NCI-H2196 treated with DMSO at 0.1 percent for 48 hours (cell line): ENCODE results near the gene CD81.

Source experiments
- DNase-seq: peaks from one replicate; lab custom pipeline; 2025; ENCODE audit not compliant: unreplicated experiment; lab: John Stamatoyannopoulos, UW

Gene CD81

DNA sequence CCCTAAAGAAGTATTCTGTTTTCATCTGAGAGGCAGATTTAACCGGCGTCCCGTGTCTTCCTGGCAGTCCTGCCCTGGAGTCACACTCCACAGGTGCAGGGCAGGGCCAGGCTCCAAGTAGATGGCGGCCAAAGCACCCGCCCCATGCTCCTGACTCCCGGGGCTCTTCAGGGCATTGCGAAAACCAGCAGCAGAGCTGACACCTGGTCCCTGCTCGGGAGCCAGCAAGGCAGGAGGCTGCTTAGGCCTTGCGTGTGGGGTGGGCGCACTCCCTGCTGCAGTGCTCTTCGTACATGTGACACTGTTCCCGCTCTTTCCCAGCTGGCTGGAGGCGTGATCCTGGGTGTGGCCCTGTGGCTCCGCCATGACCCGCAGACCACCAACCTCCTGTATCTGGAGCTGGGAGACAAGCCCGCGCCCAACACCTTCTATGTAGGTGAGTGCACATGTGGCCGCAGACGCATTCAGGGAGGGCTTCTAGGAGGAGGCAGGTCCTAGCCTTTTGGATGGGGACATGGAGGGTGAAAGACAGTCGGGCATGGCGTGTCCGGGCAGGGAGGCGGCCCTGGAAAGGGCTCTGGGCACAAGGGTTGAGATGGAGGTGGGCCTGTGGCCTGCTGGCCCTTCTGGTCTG, 13.1 kb downstream of the CD81 start:
- DNase-seq, result no peak

DNA sequence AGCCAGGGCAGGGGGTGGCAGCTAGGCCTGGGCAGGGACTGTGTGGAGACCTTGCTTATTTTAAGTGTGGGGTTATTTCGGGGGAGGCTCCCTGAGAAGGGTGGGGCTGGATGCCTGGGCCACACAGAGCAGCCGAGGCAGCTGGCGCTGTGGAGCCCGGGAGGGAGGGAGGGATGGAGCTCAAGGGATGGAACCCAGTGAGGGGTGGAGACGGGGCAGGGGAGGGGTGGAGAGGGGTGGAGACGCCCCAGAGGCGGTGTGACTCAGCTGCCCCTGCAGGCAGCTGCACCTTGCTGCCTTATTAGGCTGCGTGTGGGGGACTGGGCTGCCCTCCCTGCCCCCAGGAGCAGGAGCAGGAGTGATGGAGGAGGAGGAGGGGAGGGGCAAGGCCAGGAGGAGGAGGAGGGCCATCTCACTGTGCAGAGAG, 13.6 kb downstream of the CD81 start:
- DNase-seq, result peak; percentile 39

DNA sequence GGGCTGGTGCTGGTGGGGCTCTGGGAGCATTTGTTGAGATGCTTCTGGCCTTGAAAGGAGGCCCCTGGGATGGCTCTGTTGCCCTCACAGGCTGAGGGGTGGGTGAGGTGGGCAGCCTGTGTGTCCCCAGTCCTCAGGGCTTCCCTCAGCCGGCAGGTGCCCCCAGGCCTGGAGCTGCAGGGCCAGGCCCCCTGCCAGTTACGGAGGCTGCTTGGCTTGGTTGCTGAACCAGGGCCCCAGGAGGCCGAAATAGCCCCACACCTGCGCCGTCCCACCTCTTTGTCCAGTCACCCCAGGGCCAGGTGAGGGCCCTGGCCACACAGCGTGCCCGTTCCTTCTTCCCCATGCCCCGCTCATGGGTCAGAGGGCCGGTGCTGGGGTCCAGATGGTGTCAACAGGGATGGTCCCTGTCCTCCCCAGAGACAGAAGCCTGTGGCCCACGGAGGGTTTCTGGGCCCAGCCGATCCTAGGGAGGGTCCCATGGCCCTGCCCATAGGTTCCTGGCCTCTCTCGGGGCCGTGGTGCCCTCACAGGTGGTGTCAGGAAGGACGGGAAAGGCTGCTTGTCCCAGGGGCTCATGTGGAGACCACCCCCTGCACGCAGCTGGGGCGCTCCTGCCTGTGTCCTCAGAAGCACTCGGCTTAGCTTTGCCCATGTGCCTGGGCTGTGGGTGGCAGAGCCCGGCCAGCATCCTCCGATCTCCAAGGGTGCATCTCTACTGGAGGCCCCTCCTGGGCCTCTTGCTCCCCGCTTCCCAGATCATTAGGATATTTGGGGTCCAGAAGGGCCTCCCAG, 14.3 kb downstream of the CD81 start:
- no peak for DNase-seq

DNA sequence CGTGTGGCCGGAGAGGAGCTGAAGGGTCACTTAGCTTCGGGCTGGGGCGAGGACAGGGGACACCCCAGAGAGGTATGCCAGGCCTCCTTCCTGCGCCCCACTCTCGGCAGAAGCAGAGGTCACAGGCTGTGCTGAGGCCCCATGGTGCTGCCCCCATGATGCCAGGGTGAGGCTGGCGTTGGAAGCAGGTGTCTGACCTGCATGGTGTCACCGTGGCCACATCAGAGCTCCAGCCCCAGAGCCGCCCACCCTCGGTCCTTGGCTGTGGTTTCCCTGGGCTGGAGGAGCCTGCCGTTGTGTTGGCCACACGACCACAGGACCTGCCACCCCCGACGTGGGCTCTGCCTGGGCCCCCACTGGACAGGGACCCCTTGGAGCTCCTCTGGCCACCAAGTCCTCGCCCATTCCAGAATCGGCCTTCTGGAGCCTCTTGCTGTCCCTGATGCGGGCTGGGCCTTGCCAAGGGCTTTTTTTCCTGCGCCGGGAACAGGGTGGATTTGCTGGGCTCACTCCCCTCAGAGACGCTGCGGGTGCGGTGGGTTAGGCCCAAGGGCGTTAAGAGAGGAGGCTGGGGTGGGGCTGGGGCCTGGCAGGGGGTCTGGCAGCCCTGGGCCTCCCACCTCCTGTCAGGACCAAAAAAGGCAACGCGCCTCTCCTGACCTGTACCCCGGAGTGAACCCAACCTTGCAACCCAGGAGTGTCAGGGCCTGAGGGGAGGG, 15.3 kb downstream of the CD81 start:
- no peak for DNase-seq

DNA sequence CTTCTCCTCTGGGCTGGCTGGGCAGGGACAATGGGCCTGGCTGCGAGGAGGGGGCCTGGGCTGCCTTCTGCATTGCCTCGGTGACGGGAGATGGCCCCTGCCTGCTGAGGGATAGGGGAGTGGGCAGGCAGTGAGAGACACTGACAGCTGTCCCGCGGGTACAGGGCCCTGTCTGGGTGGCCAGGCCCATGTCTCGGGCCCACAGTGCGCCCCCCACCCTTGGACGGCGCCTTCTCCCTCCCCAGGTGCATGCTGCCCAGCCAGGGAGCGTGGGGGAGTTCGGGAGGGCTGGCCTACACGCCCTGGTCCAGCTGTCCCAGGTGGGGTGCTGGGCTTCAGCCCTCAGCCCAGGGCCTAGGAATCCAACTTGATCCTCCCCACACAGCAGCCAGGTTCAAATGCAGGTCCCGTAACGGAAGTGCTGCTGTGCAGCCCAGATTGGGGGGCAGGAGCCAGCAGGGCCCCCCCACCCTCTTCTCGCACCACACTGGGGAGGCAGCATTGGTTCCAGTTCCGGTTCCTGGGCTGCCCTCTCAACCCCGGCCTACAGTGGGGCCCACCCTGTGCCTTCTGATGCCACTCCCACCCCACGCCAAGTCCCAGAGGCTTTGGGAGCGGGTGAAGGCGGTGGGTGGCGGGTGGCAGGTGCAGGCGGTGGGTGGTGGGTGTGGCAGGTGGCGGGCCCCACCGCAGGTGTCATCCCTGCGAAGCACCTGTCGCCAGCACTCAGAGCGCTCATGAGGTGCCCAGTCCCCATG, 16.2 kb downstream of the CD81 start:
- no peak for DNase-seq

DNA sequence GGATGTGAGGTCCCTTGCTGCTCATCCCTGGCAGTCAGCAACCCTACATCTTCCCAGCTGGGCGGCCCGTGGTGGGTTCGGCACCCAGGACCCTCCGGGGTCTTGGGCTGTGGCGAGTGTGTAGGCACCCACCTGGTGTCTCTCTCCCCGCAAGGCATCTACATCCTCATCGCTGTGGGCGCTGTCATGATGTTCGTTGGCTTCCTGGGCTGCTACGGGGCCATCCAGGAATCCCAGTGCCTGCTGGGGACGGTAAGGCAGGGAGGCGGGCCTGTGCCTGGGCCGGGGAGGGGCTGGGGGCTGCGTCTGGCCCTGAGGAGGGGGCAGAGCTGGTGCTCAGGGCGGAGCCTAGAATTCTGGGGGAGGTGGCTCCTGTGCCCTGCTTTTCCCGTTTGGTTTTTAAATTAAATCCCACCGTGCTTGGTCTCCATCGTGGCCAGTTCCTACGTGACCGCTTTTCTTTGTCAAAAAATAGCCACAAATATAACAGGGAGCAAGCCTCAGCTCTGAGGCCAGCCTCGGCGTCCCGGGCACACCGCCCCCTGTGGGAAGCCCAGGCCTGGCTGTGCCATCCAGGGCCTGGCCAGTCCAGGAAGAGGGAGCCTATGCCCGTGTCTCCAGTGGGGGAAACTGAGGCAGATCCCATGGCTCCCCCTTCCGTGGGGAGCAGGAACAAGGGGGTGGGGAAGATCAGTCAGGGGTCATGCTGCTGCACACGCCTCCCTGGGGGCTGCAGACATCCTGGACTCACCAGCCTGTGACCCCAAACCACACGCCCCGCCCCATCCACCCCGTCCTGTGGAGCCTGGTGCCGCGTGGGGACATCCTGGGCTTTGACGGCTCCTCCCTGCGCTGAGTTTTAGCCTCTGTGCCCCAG, 17.1 kb downstream of the CD81 start:
- DNase-seq, result no peak

DNA sequence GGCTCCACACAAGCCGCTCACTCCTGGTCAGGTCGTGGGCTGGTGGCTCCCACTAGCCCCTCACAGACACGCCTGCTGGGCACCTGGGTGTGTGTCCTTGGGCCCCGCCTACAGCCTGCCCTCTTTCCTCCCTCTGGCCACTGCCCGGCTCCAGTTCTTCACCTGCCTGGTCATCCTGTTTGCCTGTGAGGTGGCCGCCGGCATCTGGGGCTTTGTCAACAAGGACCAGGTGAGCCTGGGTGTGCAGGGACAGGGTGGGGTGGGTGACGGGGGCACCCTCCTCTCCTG, 17.7 kb downstream of the CD81 start:
- DNase-seq, result no peak

DNA sequence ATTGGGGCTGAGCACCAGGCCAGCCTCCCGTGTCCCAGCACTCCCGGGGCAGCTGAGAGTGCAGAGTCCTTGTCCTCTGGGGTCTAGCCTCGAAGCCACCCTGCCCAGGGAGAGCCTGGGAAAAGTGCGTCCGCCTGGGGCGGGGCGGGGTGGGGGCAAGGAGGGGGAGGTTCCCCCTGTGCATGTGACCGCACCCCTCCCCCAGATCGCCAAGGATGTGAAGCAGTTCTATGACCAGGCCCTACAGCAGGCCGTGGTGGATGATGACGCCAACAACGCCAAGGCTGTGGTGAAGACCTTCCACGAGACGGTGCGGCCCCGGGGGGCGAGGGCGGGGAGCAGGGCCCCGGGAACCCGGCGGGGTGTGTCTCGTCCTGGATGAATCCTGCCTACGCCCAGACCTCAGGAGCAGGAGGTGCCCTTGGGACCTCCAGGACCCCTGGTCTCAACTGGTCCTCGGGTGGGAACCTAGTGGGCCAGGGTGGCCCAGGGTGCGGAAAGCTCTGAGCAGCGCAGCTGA, 18.2 kb downstream of the CD81 start:
- no peak for DNase-seq

DNA sequence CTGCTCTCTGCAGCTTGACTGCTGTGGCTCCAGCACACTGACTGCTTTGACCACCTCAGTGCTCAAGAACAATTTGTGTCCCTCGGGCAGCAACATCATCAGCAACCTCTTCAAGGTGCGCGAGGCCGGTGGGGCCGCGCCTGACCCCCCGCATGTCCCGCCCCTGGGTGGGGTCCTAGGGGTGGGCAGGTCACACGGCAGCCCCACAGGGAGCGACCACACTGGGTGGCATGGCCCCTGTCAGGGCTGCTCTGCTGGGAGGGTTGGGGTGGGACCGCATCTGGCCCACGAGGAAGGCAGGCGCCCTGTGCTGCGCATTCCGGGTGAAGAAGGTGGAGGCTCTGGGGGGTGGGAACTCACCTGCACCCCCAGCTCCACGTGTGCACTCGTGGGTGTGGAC, 18.7 kb downstream of the CD81 start:
- no peak for DNase-seq

DNA sequence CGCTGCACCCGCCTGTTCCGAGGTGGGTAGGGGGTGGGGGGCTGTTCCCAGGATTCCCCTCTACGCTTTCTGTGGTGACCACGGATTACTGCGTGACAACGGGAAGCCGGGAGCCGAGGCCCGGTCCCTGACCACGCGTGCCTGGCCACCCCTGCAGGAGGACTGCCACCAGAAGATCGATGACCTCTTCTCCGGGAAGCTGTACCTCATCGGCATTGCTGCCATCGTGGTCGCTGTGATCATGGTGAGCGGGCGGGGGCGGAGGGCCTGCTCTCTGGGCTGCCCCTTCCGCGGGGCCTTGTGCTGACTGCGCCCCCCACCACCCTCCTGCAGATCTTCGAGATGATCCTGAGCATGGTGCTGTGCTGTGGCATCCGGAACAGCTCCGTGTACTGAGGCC, 19.4 kb downstream of the CD81 start:
- DNase-seq, result no peak

DNA sequence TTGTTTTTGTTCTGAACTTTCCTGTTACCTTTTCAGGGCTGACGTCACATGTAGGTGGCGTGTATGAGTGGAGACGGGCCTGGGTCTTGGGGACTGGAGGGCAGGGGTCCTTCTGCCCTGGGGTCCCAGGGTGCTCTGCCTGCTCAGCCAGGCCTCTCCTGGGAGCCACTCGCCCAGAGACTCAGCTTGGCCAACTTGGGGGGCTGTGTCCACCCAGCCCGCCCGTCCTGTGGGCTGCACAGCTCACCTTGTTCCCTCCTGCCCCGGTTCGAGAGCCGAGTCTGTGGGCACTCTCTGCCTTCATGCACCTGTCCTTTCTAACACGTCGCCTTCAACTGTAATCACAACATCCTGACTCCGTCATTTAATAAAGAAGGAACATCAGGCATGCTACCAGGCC, 19.9 kb downstream of the CD81 start:
- DNase-seq, result no peak

DNA sequence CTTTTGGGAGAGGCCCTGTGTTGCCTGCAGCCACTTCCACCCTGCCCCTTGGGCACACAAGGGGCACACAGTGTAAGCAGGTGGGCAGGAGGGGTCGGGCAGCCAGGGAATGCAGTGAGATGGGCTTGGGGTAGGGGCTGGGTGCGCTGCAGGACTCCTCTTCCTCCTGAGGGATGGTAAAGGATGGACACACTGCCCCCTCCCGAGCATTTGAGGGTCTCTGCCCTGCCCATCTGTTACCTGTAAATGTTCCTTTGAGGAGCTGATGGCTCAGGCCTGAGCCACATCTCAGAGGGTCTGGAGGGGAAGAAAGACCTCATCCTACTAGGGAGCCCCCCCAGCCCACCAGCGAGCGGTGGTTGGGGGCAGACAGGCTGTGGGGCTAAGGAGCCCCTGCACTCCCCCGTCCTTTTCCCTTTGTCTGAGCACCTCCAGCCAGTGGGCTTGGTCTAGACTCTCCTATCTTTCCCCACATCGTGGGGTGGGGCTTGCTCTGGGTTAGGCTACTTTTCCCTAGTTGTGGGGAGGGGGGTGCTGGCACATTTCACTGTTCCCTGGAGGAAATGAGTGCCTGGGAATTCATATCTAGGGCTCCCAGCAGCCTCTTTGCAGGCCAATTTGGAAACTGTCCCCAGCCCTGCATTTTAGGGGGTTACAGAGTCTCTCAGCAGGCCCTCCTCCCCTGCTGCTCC, 21.7 kb downstream of the CD81 start:
- DNase-seq, result no peak

DNA sequence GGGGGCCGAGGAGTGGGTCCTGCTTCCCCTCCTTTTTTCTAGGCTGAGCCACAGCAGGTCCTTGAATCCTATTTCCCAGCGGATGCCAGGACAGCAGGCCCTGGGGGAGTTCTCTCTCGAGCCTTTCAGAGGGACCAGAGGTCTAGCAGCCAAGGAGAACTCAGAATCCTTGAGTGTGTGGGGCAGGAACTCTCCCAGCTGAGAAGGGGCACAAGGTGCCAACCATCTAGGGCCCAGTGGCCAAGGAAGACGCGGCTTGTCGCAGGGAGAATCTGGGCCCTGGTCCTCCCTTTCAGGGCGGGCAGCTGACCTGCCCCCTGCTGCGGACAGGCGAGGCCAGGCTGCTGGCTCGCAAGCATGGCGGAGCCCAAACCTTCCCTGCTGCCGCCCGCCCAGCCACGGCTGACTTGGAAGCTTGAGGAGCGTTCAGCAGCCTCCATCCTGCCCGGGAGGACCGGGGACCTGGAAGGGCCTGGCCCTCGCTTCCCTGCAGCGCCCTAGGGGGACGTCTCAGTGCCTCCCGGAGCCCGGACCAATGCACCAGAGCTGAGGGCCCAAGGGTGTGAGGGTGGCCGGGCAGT, 22.5 kb downstream of the CD81 start:
- DNase-seq, result no peak

DNA sequence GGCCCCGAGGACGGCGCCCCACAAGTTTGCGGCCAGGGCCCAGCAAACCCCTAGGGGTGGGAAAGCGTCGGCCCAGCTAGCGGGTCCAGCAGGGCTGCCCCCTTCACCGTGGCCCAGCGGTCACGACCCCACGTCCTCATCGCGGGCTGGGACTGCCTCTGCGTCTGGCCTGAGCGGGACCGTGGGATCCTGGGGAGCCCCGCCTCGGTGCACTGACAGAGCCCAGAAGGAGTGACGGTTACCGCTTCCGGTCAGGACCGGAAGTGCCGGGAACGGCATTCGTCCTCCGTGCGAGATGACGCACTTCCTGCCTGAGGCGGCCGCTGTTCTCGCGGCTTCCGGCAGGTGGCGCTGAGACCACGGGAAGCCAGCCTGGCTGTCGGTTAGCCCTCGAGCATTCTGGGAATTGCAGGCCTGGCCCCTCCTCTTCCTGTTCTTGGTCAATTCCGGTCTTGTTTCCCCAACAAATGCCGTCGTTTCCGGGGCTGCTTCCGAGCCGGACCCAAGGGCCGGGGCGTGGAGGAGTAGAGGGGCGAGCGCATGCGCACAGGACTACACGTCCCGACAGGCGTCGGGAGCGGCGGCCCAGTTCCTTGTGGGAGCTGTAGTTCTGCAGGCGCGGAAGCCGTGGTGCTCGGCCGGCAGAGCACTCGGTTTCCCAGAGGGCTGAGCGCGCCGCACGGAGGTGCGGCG, 23.1 kb downstream of the CD81 start, which contains the start of gene TSSC4:
Gene TSSC4 (plus strand): TSS at position 682 of the 693 bp plus-strand sequence. CDS start 1,884 bp downstream, outside the sequence.
- DNase-seq, result peak; percentile 99

DNA sequence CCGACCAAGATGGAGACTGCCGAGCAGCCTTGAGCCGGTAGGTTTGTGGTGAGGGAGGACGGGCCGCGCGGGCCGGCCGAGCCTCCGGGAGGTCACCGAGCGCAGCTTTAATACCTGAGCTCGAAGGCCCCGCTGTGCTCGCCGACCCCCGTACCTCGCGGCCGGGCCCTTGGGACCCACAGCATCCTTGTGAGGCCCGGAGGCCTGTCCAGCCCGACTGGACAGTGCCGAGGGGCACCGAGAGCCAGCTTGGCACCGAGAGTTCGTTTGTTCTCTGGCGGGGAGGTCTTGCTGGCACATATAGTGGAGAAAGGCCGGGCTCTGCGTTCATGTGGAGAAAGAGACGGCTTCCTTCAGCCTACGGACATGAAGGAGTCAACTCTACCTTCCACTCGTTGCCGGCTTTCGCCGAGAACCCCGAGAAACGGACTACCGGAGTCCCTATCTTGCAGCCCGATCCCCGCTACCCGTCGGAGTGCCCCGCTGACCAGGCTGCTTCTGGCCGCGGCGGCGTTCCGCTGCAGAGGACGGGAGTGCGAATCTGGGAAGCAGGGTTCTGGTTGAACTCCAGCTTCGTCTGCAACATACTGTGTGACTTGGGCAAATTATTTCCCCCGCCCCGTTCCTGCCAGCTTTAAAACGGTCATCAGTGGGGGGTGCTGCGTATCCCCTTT, 23.8 kb downstream of the CD81 start:
- DNase-seq, result no peak

DNA sequence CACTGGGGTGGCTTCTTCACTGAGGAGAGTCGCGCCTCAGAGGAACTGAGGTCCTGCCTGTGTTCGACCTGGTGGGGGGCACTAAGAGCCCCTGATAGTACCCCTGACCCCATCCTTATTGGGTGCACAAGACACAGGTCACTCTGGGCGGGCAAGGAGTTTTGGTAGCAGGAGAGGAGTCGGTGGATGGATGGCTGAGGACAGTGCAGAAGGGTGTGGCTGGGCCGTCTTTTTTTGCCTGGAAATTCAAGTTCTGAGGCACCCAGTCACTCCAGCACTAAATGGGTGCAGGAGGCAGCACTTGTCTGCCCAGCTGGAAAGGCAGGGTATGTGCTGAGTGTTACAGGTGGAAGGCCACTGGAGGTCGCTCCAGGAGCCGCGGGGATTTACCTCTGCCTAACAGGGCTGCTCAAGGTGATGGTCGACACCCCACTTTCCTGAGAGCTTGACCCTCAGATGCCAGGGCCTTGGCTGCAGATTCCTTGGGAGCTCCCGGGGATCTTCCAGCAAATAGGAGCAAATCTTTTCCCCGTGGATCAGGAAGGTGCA, 24.4 kb downstream of the CD81 start:
- no peak for DNase-seq

DNA sequence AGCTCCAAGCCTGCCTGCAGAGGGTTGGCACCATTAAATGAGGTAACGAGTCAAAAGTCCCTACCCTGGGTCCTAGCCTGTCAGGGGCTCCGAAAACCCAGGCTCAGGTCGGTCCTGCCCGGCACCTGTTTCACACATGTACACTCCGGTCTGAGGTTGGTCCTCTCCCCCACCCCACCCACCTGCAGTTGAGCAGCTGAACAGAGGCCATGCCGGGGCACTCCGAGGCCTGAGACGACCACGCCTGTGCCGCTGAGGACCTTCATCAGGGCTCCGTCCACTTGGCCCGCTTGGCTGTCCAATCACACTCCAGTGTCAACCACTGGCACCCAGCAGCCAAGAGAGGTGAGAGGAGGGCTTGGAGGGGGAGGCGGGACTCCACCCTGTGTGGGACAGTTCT, 25.0 kb downstream of the CD81 start:
- no peak for DNase-seq
